Measurements from ENCODE around the gene OTUD1. TPM values are rescaled to one million over a fixed set of nuclear protein-coding genes. Genes with fewer than 3 reads are reported as not detected.

OTUD1 gene
- total RNA-seq, 2 donors from 2014 or later = 7.8 to 10.5 TPM

DNA sequence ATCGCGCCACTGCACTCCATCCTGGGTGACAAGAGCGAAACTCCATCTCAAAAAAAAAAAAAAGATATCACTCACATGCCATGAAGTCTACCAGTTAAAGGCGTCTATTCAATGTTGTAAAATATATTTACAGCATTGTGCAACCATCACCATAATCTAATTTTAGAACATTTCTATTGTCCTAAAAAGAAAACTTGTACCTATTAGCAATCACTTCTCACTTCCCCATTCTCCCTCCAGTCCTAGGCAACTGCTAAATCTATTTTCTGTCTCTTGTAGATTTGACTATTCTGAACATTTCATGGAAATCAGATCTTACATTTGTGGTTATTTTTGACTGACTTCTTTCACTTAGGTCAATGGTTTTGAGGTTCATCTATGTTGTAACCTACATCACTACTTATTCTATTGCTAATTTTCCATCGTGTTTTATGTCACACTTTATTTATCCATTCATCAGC lies 25.2 kb upstream of the OTUD1 start:
- no peaks in the 10 kb centered on the region for H3K36me3 ChIP-seq (replicated peaks in 1 of 2; ENCODE audit: insufficient read depth in 1 of 2, low read depth in 2 of 2)
- no peak for TF ChIP-seq CTCF (IDR thresholded peaks at IDR 0.05)
- no peak for TF ChIP-seq POLR2A (IDR thresholded peaks at IDR 0.05)
- 69 to 76% methylated on average over 5 of the region's 5 CpGs for WGBS, 2 donors
- H3K4me3 ChIP-seq = no peak overlapping the region
- no peak overlapping the region for H3K27ac ChIP-seq
- intact Hi-C loops (cut with DNase I) = no loop called here
- H3K4me1 ChIP-seq = no peaks in the 10 kb centered on the region
- DNase-seq = no peak
- no peaks in the 10 kb centered on the region for H3K9me3 ChIP-seq
- no peak for ATAC-seq
- H3K27me3 ChIP-seq = no peaks in the 10 kb centered on the region

DNA sequence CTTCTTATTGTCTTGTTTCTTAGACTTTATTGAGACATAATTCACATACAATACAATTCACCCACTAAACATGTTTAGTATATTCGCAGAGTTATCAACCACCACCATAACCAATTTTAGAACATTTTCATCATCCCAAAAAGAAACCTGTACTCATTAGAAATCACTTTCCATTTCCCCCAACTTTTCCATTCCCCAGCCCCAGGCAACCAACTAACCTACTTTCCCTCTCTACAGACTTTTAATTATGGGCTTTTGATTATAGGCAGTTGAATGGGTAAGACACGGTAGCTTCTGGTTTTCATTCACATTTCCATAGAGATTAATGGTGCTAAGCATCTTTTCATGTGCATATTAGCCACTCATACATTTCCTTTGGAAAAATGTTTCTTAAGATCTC lies 24.2 kb upstream of the OTUD1 start:
- no peaks in the 10 kb centered on the region for H3K4me1 ChIP-seq
- 66 to 83% methylated on average over 2 of the region's 2 CpGs for WGBS, 2 donors
- intact Hi-C loops (cut with DNase I) = no loop called here
- no peaks in the 10 kb centered on the region for H3K9me3 ChIP-seq
- H3K36me3 ChIP-seq (replicated peaks in 1 of 2; ENCODE audit: insufficient read depth in 1 of 2, low read depth in 2 of 2) = no peaks in the 10 kb centered on the region
- DNase-seq (no peak), ATAC-seq (no peak)
- no peak overlapping the region for H3K27ac ChIP-seq
- H3K4me3 ChIP-seq = no peak overlapping the region
- TF ChIP-seq CTCF (IDR thresholded peaks at IDR 0.05) (no peak), POLR2A (IDR thresholded peaks at IDR 0.05) (no peak)
- H3K27me3 ChIP-seq = no peaks in the 10 kb centered on the region

DNA sequence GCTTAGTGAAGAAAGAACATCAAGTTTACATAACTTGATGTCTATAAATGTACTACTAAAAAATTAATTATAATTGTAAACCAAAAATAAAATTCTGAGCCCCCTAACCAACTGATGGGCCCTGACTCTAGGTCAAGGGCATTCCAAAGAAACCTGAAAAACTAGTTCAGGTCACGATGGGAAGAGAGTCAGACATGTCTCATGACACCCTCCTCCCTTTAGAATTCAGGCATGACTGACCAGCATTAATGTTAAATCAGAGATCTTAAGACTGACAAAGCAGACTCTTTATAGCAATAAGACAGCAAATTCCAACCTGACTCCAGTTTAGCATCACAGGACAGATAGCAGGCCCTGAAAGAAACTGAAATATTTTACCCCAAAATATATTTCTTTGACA lies 21.6 kb upstream of the OTUD1 start:
- Histone ChIP-seq H3K36me3 (replicated peaks in 1 of 2; ENCODE audit: insufficient read depth in 1 of 2, low read depth in 2 of 2) (no peaks in the 10 kb centered on the region), H3K4me1 (no peaks in the 10 kb centered on the region), H3K4me3 (no peak overlapping the region), H3K9me3 (no peaks in the 10 kb centered on the region), H3K27me3 (no peaks in the 10 kb centered on the region), H3K27ac (no peak overlapping the region)
- ATAC-seq (no peak), DNase-seq (no peak)
- TF ChIP-seq CTCF (IDR thresholded peaks at IDR 0.05) (no peak), POLR2A (IDR thresholded peaks at IDR 0.05) (no peak)
- 20 to 25% methylated on average over 1 of the region's 1 CpG for WGBS, 2 donors
- intact Hi-C loops (cut with DNase I) = no loop called here

DNA sequence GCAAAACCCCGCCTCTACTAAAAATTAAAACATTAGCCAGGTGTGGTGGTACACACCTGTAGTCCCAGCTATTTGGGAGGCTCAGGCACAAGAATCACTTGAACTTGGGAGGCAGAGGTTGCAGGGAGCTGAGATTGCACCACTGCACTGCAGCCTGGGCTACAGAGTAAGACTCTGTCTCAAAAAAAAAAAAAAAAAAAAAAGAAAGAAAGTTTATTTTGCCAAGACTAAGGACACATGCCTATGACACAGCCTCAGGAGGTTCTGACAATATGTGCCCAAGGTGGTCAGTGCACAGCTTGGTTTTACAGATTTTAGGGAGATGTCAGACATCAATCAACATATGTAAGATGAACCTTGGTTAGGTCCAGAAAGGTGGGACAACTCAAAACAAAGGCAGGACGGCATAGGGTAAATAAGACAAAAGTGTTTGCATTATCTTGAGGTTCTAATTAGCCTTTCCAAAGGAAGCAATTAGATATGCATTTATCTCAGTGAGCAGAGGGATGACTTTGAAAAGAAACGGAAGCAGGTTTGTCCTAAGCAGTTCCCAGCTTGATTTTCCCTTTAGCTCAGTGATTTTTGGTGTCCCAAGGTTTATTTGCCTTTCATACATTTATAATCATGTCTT lies 20.7 kb upstream of the OTUD1 start:
- Histone ChIP-seq H3K4me3 (no peak overlapping the region), H3K9me3 (no peaks in the 10 kb centered on the region), H3K27ac (no peak overlapping the region), H3K27me3 (no peaks in the 10 kb centered on the region), H3K4me1 (no peaks in the 10 kb centered on the region), H3K36me3 (replicated peaks in 1 of 2; ENCODE audit: insufficient read depth in 1 of 2, low read depth in 2 of 2) (no peaks in the 10 kb centered on the region)
- WGBS, 2 donors = 76 to 95% methylated on average over 2 to 3 of the region's 3 CpGs
- DNase-seq (no peak), ATAC-seq (no peak)
- intact Hi-C loops (cut with DNase I) = no loop called here
- no peak for TF ChIP-seq CTCF (IDR thresholded peaks at IDR 0.05)
- TF ChIP-seq POLR2A (IDR thresholded peaks at IDR 0.05) = no peak

GRCh38 chr10:23419201-23419600 lies 19.7 kb upstream of the OTUD1 start:
- H3K36me3 ChIP-seq (replicated peaks in 1 of 2; ENCODE audit: insufficient read depth in 1 of 2, low read depth in 2 of 2) = no peaks in the 10 kb centered on the region
- ATAC-seq = no peak
- TF ChIP-seq POLR2A (IDR thresholded peaks at IDR 0.05) (no peak), CTCF (IDR thresholded peaks at IDR 0.05) (no peak)
- no peaks in the 10 kb centered on the region for H3K4me1 ChIP-seq
- no peak overlapping the region for H3K27ac ChIP-seq
- H3K4me3 ChIP-seq = no peak overlapping the region
- H3K27me3 ChIP-seq = no peaks in the 10 kb centered on the region
- WGBS, 2 donors = 78 to 91% methylated on average over 5 of the region's 5 CpGs
- intact Hi-C loops (cut with DNase I) = no loop called here
- no peak for DNase-seq
- no peaks in the 10 kb centered on the region for H3K9me3 ChIP-seq
